ENCODE results near the gene GPR171.
"Not testable (repeated sequence)": the region's sequence is repeated elsewhere in the genome, so short reads cannot be mapped to it uniquely, and the experiment has no call there.

GPR171 gene

GRCh38 chr3:151175952-151176351 is 27.1 kb downstream of the GPR171 start:
- DNase-seq (ENCODE audit: low read depth in 2 of 2) = no peak

GRCh38 chr3:151174351-151174750 is 28.7 kb downstream of the GPR171 start:
- no peak for DNase-seq (ENCODE audit: low read depth in 2 of 2)

- DNase-seq (ENCODE audit: low read depth in 2 of 2) = no peak
Measured at GRCh38 chr3:151171145-151171757, 31.8 kb downstream of the GPR171 start.

GRCh38 chr3:151169948-151170679 is 32.9 kb downstream of the GPR171 start:
- DNase-seq (ENCODE audit: low read depth in 2 of 2) = not testable (repeated sequence)

DNA sequence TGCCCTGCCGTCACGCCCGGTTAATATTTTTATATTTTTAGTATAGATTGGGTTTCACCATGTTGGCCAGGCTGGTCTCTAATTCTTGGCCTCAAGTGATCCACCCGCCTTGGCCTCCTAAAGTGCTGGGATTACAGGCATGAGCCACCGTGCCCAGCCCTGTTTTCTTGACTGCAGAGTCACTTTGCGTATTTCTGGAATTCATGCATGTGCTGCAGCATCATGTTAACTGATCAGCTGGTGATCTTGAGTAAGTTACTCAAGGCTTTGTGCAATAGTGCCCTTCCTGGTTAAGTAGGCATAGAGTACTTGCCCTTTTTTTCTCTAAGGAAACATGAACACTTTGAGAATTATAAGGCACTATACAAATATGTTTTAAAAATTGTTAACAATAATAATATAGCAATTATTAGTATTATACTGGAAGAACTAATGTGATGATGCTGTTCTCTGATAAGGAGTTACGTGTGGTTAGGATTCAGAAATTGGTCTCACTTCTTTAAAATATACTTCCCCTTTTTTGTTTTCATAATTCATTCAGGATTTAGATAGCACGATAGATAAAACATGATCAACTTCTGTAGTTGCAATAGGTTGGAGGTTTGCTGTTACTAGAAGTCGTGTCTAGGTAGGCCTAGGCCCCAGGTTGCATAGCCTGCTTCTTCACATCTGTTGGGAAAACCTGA is 33.6 kb downstream of the GPR171 start:
- no peak for DNase-seq (ENCODE audit: low read depth in 2 of 2)

- peak; percentile 46 to 69 for DNase-seq (ENCODE audit: low read depth in 2 of 2)
Measured at GRCh38 chr3:151168269-151169094, 34.5 kb downstream of the GPR171 start.

- no peak for DNase-seq (ENCODE audit: low read depth in 2 of 2)
Measured at GRCh38 chr3:151166161-151166560, 36.9 kb downstream of the GPR171 start.

DNA sequence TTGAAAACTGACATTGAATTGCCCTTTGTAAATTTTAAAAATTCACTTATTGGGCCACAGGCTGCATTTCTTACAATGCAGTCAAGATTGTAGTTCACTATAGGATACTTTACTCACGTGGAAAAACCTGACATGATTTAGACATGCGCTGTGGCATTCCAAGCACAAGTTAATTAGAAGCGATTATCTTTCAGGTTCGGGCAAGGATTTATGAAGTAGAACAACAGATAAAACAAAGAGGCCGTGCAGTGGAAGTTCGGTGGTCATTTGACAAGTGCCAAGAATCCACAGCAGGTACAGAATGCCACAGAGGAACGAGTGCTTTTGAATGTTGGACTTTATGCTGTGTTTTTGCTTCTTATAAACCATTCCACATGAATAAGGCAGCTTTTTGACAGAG is 37.8 kb downstream of the GPR171 start:
- no peak for DNase-seq (ENCODE audit: low read depth in 2 of 2)

GRCh38 chr3:151159806-151160205 is 43.2 kb downstream of the GPR171 start:
- no peak for DNase-seq (ENCODE audit: low read depth in 2 of 2)

DNA sequence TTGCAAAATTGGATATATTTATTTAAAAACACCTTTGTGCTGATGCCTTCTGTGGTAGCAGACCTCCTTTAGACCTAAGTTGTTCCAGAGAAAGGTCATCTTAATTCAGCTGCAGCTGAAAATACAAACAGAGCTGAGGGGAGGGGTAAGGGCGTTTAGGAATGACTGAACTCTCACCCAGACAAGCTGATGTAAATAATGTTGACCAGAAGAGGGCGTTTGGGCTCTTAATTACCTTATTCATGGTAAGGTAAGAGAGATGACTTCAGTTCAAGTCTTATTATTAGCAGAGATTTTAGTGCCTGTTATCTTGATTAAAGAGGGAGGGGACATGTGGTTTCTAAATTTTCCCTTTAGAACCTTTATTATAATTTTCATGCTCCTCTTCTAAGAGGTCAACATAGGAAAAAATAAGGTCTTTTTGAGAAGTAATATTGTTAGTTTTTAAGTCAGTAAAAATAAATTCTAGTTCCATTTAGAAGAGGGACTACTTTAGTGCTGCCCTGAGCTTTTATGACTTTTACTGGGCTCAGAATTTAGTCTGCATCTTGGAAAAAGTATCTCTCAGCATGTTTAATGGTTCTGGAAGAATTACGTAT is 46.3 kb downstream of the GPR171 start:
- DNase-seq (ENCODE audit: low read depth in 2 of 2) = no peak

- DNase-seq (ENCODE audit: low read depth in 2 of 2) = no peak
Measured at GRCh38 chr3:151155409-151156128, 47.4 kb downstream of the GPR171 start.

GRCh38 chr3:151154566-151154965 is 48.5 kb downstream of the GPR171 start:
- DNase-seq (ENCODE audit: low read depth in 2 of 2) = no peak

DNA sequence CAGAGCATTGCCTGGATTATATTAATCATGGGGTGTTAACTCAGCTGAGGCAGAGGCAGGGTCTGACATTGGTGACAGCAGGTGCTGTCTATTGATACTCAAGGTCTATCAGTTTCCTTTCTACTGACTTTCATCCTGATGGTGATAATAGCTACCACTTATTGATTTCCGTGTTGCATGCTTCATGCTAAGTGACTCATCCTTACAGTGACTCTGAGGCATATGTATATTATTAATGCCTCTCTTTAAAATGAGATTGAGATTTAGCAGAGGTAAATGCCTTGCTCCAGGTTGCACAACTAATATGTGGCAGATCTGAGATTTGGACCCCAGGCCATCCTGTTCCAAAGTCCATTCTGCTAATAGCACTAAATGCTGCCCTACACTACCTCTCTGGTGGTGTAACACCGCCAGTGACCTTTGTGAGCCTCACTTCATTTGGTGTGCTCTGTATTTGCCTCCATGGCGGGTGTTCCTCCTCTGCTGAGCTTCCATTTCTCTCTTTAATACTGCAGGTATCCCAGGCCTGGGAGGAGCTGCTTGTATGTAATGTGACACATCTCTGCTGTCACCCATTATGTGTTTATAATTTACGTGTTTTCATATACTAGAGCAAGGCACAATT is 50.4 kb downstream of the GPR171 start:
- no peak for DNase-seq (ENCODE audit: low read depth in 2 of 2)

Data from stimulated activated CD4-positive, alpha-beta T cell treated with anti-CD3 and anti-CD28 coated beads, Interleukin-1b, Interleukin-23, amount 100 ng/mL, for 1 hour (primary cell).